Measurements from ENCODE around the gene ITPKA. TPM values are rescaled to one million over a fixed set of nuclear protein-coding genes. Genes with fewer than 3 reads are reported as not detected.

The ITPKA gene
- total and polyA plus RNA-seq, 2 of the 13 experiments (the other 11 are each of a cell fraction or from before 2014, with no cell fraction given): 13.2 to 41.3 TPM

DNA sequence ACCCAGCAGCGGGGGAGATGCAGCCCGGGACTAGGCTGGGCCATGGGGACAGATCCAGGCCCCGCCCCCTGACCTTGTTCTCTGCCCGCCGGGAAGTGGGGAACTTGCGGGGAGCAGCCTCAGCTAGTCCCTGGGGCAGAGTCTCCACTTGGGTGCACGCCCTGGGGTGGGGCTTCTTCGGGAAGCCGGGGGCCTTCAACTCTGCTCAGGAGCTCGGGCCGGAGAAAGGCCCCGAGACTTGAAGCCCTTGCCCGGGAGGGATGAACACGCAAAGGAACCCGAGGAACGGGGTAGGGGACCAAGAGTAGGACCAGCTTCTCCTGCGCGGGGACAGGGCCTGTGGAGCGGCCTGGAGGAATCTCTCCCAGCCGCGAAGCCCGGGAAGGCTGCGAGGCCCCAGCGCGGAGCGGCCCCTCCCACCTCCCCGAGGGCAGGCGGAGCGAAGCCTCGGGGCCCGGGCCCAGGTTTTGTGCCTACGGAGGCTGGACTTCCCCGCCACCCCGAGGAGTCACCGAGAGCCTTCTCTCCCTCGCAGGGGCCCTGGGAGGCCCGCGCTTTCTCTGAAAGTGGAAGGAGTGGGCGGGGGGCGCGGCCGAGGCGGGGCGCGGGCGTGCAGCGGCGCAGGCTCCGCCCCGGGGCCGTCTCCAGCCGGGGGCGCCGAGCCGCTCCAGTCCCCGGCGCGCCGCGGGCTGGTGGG, at the start of gene ITPKA (continued):
- TF ChIP-seq, protein P1, sequence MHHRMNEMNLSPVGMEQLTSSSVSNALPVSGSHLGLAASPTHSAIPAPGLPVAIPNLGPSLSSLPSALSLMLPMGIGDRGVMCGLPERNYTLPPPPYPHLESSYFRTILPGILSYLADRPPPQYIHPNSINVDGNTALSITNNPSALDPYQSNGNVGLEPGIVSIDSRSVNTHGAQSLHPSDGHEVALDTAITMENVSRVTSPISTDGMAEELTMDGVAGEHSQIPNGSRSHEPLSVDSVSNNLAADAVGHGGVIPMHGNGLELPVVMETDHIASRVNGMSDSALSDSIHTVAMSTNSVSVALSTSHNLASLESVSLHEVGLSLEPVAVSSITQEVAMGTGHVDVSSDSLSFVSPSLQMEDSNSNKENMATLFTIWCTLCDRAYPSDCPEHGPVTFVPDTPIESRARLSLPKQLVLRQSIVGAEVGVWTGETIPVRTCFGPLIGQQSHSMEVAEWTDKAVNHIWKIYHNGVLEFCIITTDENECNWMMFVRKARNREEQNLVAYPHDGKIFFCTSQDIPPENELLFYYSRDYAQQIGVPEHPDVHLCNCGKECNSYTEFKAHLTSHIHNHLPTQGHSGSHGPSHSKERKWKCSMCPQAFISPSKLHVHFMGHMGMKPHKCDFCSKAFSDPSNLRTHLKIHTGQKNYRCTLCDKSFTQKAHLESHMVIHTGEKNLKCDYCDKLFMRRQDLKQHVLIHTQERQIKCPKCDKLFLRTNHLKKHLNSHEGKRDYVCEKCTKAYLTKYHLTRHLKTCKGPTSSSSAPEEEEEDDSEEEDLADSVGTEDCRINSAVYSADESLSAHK (CRISPR knock-in tag; IDR thresholded peaks at IDR 0.05; ENCODE audit: borderline replicate concordance): no peak
- TF ChIP-seq TARDBP (CRISPR knock-in tag; IDR thresholded peaks at IDR 0.05) (peak; percentile 53; the same call in 1 of the 2 replicates), ZC3H13 (CRISPR knock-in tag; IDR thresholded peaks at IDR 0.05) (peak; percentile 74; the same call in 1 of the 2 replicates), REL (CRISPR knock-in tag; conservative IDR thresholded peaks at IDR 0.05) (no peak), ZNF670 (CRISPR knock-in tag; IDR thresholded peaks at IDR 0.05; ENCODE audit: borderline replicate concordance) (peak; percentile 35; the same call in 1 of the 2 replicates), PHB2 (IDR thresholded peaks at IDR 0.05; ENCODE audit: partially characterized antibody) (no peak), PAF1 (CRISPR knock-in tag; IDR thresholded peaks at IDR 0.05) (no peak), ARNT2 (CRISPR knock-in tag; IDR thresholded peaks at IDR 0.05; ENCODE audit: low read depth) (peak; percentile 24), MEF2D (CRISPR knock-in tag; IDR thresholded peaks at IDR 0.05) (peak; percentile 41), NAIF1 (CRISPR knock-in tag; IDR thresholded peaks at IDR 0.05; ENCODE audit: borderline replicate concordance) (no peak), ZNF383 (CRISPR knock-in tag; IDR thresholded peaks at IDR 0.05; ENCODE audit: borderline replicate concordance) (peak; percentile 85; the same call in 1 of the 2 replicates), PRDM15 (CRISPR knock-in tag; IDR thresholded peaks at IDR 0.05) (no peak), GPN1 (CRISPR knock-in tag; IDR thresholded peaks at IDR 0.05; ENCODE audit: borderline replicate concordance) (no peak), IKZF1 (IDR thresholded peaks at IDR 0.05) (no peak), AGO1 (IDR thresholded peaks at IDR 0.05; ENCODE audit: low read depth, low read length, poor library complexity, severe bottlenecking) (peak; percentile 34), NFATC3 (CRISPR knock-in tag; IDR thresholded peaks at IDR 0.05) (peak; percentile 88), NONO (IDR thresholded peaks at IDR 0.05) (no peak), NONO (CRISPR knock-in tag; conservative IDR thresholded peaks at IDR 0.05) (peak; percentile 61), ZKSCAN8 (CRISPR knock-in tag; IDR thresholded peaks at IDR 0.05; ENCODE audit: borderline replicate concordance) (no peak)
- TF ChIP-seq, protein P2, sequence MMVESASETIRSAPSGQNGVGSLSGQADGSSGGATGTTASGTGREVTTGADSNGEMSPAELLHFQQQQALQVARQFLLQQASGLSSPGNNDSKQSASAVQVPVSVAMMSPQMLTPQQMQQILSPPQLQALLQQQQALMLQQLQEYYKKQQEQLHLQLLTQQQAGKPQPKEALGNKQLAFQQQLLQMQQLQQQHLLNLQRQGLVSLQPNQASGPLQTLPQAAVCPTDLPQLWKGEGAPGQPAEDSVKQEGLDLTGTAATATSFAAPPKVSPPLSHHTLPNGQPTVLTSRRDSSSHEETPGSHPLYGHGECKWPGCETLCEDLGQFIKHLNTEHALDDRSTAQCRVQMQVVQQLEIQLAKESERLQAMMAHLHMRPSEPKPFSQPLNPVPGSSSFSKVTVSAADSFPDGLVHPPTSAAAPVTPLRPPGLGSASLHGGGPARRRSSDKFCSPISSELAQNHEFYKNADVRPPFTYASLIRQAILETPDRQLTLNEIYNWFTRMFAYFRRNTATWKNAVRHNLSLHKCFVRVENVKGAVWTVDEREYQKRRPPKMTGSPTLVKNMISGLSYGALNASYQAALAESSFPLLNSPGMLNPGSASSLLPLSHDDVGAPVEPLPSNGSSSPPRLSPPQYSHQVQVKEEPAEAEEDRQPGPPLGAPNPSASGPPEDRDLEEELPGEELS (CRISPR knock-in tag; IDR thresholded peaks at IDR 0.05): peak; percentile 22; the same call in 1 of the 2 replicates
- TF ChIP-seq, protein P3, sequence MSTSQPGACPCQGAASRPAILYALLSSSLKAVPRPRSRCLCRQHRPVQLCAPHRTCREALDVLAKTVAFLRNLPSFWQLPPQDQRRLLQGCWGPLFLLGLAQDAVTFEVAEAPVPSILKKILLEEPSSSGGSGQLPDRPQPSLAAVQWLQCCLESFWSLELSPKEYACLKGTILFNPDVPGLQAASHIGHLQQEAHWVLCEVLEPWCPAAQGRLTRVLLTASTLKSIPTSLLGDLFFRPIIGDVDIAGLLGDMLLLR (CRISPR knock-in tag; IDR thresholded peaks at IDR 0.05): no peak
